GM23338 (cell line): Measurements from ENCODE around the gene YIPF4. TPM values are rescaled to one million over a fixed set of nuclear protein-coding genes. Genes with fewer than 3 reads are reported as not detected.

Source experiments
- ATAC-seq: fragments of 200-7000 bp; cut with Tn5 transposase; 3 replicates; pipeline ENCODE4 v1.9.1; 2020
- DNase-seq: peaks from one replicate; pipeline ENCODE4 v3.0.0-alpha.2; 2015; ENCODE audit warnings: low spot score
- H2AFZ ChIP-seq: fragments of 200-600 bp; sonication (generic); 2 replicates; pipeline ENCODE4 v1.8.0; 2016; ENCODE audit warnings: antibody characterized with exemption, mild to moderate bottlenecking, moderate library complexity
- H3F3A ChIP-seq: fragments of 200-600 bp; sonication (generic); replicated peaks from 2 replicates; pipeline ENCODE4 v1.8.0; 2017; ENCODE audit warnings: antibody characterized with exemption, mixed run types, low read depth
- H3K27ac ChIP-seq: fragments of 200-600 bp; sonication (generic); 2 replicates; pipeline ENCODE4 v1.6.1; 2016; ENCODE audit warnings: low read depth
- H3K27me3 ChIP-seq: fragments of 200-600 bp; sonication (generic); 2 replicates; pipeline ENCODE4 v1.8.0; 2016; ENCODE audit warnings: mild to moderate bottlenecking, mixed run types, moderate library complexity; ENCODE audit not compliant: insufficient read depth
- H3K36me3 ChIP-seq: fragments of 200-600 bp; sonication (generic); 2 replicates; pipeline ENCODE4 v1.8.0; 2016; ENCODE audit warnings: mild to moderate bottlenecking; ENCODE audit not compliant: insufficient read depth
- H3K4me1 ChIP-seq: fragments of 200-600 bp; sonication (generic); 2 replicates; pipeline ENCODE4 v1.8.0; 2016; ENCODE audit warnings: mild to moderate bottlenecking, moderate library complexity; ENCODE audit not compliant: insufficient read depth
- H3K4me2 ChIP-seq: fragments of 200-600 bp; sonication (generic); 2 replicates; pipeline ENCODE4 v1.7.1; 2017; ENCODE audit warnings: mixed run types
- H3K4me3 ChIP-seq: fragments of 200-600 bp; sonication (generic); 2 replicates; pipeline ENCODE4 v1.6.1; 2016; ENCODE audit warnings: mixed run types
- H3K79me2 ChIP-seq: fragments of 200-600 bp; sonication (generic); replicated peaks from 2 replicates; pipeline ENCODE4 v1.8.0; 2017; ENCODE audit warnings: mild to moderate bottlenecking; ENCODE audit not compliant: insufficient read depth
- H3K9me2 ChIP-seq: fragments of 200-600 bp; sonication (generic); 2 replicates; pipeline ENCODE4 v1.8.0; 2017; ENCODE audit not compliant: insufficient read depth
- H4K20me1 ChIP-seq: fragments of 200-600 bp; sonication (generic); replicated peaks from 2 replicates; pipeline ENCODE4 v1.8.0; 2017; ENCODE audit warnings: mild to moderate bottlenecking; ENCODE audit not compliant: insufficient read depth
- H3K27ac Mint-ChIP-seq: 2 replicates; pipeline ENCODE4 v1.8.0; 2020; ENCODE audit warnings: inconsistent platforms, mild to moderate bottlenecking, moderate library complexity, mixed read lengths
- H3K27me3 Mint-ChIP-seq: 3 replicates; pipeline ENCODE4 v1.8.0; 2022; ENCODE audit warnings: low read depth, mild to moderate bottlenecking, moderate library complexity, mixed read lengths, inconsistent platforms; ENCODE audit not compliant: insufficient read depth, poor library complexity
- H3K36me3 Mint-ChIP-seq: 3 replicates; pipeline ENCODE4 v1.8.0; 2021; ENCODE audit warnings: low read depth, mild to moderate bottlenecking, inconsistent platforms, moderate library complexity, mixed read lengths
- H3K4me1 Mint-ChIP-seq: 3 replicates; pipeline ENCODE4 v1.8.0; 2020; ENCODE audit warnings: mild to moderate bottlenecking, inconsistent platforms, mixed read lengths
- H3K4me3 Mint-ChIP-seq: 3 replicates; pipeline ENCODE4 v1.8.0; 2021; ENCODE audit warnings: moderate library complexity, mild to moderate bottlenecking, inconsistent platforms, mixed read lengths
- H3K9me3 Mint-ChIP-seq: 3 replicates; pipeline ENCODE4 v1.8.0; 2020; ENCODE audit warnings: moderate library complexity, mild to moderate bottlenecking, inconsistent platforms, mixed read lengths
- CREB1 ChIP-seq: fragments of 250-450 bp; sonication (Bioruptor Pico); IDR thresholded peaks from 2 replicates; pipeline ENCODE4 v1.5.0; 2020; ENCODE audit warnings: low read depth, mild to moderate bottlenecking, moderate library complexity
- EZH2 ChIP-seq: fragments of 200-600 bp; sonication (generic); IDR thresholded peaks from one replicate; pipeline ENCODE4 v1.8.0; 2017; ENCODE audit warnings: antibody characterized with exemption, mild to moderate bottlenecking, low read depth; ENCODE audit not compliant: unreplicated experiment
- EZH2phosphoT487 ChIP-seq: fragments of 200-600 bp; sonication (generic); IDR thresholded peaks from one replicate; pipeline ENCODE4 v1.8.1; 2018; ENCODE audit warnings: antibody characterized with exemption; ENCODE audit not compliant: unreplicated experiment
- JUNB ChIP-seq: IDR thresholded peaks from one replicate; pipeline ENCODE4 v1.6.1; 2016; ENCODE audit warnings: antibody characterized with exemption; ENCODE audit not compliant: unreplicated experiment
- NANOG ChIP-seq: IDR thresholded peaks from 2 replicates; pipeline ENCODE4 v1.6.1; 2016; ENCODE audit warnings: antibody characterized with exemption, borderline replicate concordance
- POLR2AphosphoS5 ChIP-seq: IDR thresholded peaks from 2 replicates; pipeline ENCODE4 v1.6.1; 2016; ENCODE audit warnings: antibody characterized with exemption, low read depth
- STAT1 ChIP-seq: IDR thresholded peaks from one replicate; pipeline ENCODE4 v1.6.1; 2016; ENCODE audit warnings: antibody characterized with exemption; ENCODE audit not compliant: unreplicated experiment
- ZNF114 ChIP-seq: fragments of 250-450 bp; sonication (Bioruptor Pico); IDR thresholded peaks from 2 replicates; pipeline ENCODE4 v1.5.0; 2020; ENCODE audit warnings: mild to moderate bottlenecking, moderate library complexity
- ZNF331 ChIP-seq: fragments of 250-450 bp; sonication (Bioruptor Pico); IDR thresholded peaks from 2 replicates; pipeline ENCODE4 v1.5.0; 2020; ENCODE audit warnings: low read depth, mild to moderate bottlenecking, moderate library complexity
- polyA plus RNA-seq: library from polyadenylated mRNA; unstranded; fragments of >200 nt; fragmentation: Nextera tagmentation; extraction: Ambion mirVana; gene quantifications from 2 replicates; pipeline ENCODE4 v1.2.1, GENCODE V29; 2016
- total RNA-seq: library from RNA; depleted of rRNA; stranded (reverse); fragments of >200 nt; shearing (Covaris generic); gene quantifications from 2 replicates; pipeline ENCODE4 v1.2.3, GENCODE V29; 2014
- TF ChIP-seq, protein P1 (sequence below), 2 experiments: fragments of 200-600 bp in 1 of 2; sonication (generic) in 1 of 2; conservative IDR thresholded peaks; 2 replicates each; pipeline versions ENCODE4 v1.5.1 to v1.6.1; 2016 to 2017; ENCODE audit warnings: antibody characterized with exemption in 2 of 2, low read depth in 2 of 2, mild to moderate bottlenecking in 2 of 2, moderate library complexity in 1 of 2
- TF ChIP-seq, protein P2 (sequence below): IDR thresholded peaks from 2 replicates; pipeline ENCODE4 v1.6.1; 2016; ENCODE audit warnings: antibody characterized with exemption
- TF ChIP-seq, protein P3 (sequence below): fragments of 250-450 bp; sonication (Bioruptor Pico); IDR thresholded peaks from 2 replicates; pipeline ENCODE4 v1.5.0; 2020; ENCODE audit warnings: mild to moderate bottlenecking, moderate library complexity
- TF ChIP-seq, protein P4 (sequence below): IDR thresholded peaks from one replicate; pipeline ENCODE4 v1.6.1; 2018; ENCODE audit warnings: antibody characterized with exemption; ENCODE audit not compliant: unreplicated experiment

The YIPF4 gene
- total and polyA plus RNA-seq, 2 experiments from 2014 or later, result 14.2 to 24.9 TPM

DNA sequence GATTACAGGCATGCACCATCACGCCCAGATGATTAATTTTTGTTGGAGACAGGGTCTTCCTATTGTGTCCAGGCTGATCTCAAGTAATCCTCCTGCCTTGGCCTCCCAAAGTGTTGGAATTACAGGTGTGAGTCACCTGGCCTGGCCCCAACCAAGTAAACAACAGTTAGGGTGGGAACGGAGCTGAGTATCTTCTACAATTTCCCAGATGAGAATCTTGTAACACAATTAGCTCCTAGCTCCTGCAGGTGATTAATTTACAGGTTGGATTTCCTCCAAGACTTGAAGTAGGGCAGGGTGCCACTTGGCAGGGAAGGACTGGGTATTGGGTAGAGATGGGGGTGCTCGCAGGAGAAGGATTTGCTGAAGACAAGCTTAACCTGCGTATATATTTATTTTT is 30.8 kb upstream of the YIPF4 start (continued):
- TF ChIP-seq NANOG, result no peak
- no peak for TF ChIP-seq ZNF331
- no peak for TF ChIP-seq STAT1
- TF ChIP-seq CREB1, result no peak
- no peak for TF ChIP-seq ZNF114 (CRISPR knock-in tag)

DNA sequence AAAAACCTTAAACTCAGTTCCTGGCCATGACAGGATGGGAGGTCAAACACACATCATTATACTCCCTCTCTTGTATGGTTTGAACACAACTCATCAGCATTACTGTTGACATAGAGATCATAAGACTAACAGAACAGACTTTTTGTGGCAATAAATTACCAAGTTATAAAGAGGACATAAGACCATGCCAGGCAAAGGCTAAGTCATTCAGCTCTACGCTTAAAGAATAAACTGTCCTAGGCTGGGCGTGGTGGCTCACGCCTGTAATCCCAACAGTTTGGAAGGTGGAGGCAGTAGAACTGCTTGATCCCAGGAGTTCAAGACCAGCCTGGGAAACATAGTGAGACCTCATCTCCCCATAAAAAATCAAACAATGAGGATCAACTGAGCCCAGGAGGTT is 29.4 kb upstream of the YIPF4 start:
- no peaks in the 10 kb centered on the region; the same call in 1 of the 2 replicates for H4K20me1 ChIP-seq
- Mint-ChIP-seq H3K27me3 (peaks cover 1% of the 10 kb centered on the region), H3K4me1 (no peaks in the 10 kb centered on the region), H3K9me3 (no peaks in the 10 kb centered on the region; the same call in 2 of the 3 replicates), H3K36me3 (no peaks in the 10 kb centered on the region), H3K27ac (no peak overlapping the region), H3K4me3 (no peak overlapping the region)
- no peak overlapping the region for H3K27ac ChIP-seq
- no peaks in the 10 kb centered on the region for H3K36me3 ChIP-seq
- H3K79me2 ChIP-seq, result no peaks in the 10 kb centered on the region
- H3K4me3 ChIP-seq, result no peak overlapping the region
- H2AFZ ChIP-seq, result no peak overlapping the region
- DNase-seq, result no peak
- H3K4me1 ChIP-seq, result no peaks in the 10 kb centered on the region
- TF ChIP-seq, protein P1, sequence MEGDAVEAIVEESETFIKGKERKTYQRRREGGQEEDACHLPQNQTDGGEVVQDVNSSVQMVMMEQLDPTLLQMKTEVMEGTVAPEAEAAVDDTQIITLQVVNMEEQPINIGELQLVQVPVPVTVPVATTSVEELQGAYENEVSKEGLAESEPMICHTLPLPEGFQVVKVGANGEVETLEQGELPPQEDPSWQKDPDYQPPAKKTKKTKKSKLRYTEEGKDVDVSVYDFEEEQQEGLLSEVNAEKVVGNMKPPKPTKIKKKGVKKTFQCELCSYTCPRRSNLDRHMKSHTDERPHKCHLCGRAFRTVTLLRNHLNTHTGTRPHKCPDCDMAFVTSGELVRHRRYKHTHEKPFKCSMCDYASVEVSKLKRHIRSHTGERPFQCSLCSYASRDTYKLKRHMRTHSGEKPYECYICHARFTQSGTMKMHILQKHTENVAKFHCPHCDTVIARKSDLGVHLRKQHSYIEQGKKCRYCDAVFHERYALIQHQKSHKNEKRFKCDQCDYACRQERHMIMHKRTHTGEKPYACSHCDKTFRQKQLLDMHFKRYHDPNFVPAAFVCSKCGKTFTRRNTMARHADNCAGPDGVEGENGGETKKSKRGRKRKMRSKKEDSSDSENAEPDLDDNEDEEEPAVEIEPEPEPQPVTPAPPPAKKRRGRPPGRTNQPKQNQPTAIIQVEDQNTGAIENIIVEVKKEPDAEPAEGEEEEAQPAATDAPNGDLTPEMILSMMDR (conservative IDR thresholded peaks at IDR 0.05; ENCODE audit: low read depth in 2 of 2), result no peak
- TF ChIP-seq NANOG (no peak), JUNB (no peak), ZNF114 (CRISPR knock-in tag) (no peak), STAT1 (no peak), ZNF331 (no peak), EZH2phosphoT487 (no peak), EZH2 (no peak), CREB1 (no peak), POLR2AphosphoS5 (no peak)
- TF ChIP-seq, protein P2, sequence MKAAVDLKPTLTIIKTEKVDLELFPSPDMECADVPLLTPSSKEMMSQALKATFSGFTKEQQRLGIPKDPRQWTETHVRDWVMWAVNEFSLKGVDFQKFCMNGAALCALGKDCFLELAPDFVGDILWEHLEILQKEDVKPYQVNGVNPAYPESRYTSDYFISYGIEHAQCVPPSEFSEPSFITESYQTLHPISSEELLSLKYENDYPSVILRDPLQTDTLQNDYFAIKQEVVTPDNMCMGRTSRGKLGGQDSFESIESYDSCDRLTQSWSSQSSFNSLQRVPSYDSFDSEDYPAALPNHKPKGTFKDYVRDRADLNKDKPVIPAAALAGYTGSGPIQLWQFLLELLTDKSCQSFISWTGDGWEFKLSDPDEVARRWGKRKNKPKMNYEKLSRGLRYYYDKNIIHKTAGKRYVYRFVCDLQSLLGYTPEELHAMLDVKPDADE, result no peak
- TF ChIP-seq, protein P3, sequence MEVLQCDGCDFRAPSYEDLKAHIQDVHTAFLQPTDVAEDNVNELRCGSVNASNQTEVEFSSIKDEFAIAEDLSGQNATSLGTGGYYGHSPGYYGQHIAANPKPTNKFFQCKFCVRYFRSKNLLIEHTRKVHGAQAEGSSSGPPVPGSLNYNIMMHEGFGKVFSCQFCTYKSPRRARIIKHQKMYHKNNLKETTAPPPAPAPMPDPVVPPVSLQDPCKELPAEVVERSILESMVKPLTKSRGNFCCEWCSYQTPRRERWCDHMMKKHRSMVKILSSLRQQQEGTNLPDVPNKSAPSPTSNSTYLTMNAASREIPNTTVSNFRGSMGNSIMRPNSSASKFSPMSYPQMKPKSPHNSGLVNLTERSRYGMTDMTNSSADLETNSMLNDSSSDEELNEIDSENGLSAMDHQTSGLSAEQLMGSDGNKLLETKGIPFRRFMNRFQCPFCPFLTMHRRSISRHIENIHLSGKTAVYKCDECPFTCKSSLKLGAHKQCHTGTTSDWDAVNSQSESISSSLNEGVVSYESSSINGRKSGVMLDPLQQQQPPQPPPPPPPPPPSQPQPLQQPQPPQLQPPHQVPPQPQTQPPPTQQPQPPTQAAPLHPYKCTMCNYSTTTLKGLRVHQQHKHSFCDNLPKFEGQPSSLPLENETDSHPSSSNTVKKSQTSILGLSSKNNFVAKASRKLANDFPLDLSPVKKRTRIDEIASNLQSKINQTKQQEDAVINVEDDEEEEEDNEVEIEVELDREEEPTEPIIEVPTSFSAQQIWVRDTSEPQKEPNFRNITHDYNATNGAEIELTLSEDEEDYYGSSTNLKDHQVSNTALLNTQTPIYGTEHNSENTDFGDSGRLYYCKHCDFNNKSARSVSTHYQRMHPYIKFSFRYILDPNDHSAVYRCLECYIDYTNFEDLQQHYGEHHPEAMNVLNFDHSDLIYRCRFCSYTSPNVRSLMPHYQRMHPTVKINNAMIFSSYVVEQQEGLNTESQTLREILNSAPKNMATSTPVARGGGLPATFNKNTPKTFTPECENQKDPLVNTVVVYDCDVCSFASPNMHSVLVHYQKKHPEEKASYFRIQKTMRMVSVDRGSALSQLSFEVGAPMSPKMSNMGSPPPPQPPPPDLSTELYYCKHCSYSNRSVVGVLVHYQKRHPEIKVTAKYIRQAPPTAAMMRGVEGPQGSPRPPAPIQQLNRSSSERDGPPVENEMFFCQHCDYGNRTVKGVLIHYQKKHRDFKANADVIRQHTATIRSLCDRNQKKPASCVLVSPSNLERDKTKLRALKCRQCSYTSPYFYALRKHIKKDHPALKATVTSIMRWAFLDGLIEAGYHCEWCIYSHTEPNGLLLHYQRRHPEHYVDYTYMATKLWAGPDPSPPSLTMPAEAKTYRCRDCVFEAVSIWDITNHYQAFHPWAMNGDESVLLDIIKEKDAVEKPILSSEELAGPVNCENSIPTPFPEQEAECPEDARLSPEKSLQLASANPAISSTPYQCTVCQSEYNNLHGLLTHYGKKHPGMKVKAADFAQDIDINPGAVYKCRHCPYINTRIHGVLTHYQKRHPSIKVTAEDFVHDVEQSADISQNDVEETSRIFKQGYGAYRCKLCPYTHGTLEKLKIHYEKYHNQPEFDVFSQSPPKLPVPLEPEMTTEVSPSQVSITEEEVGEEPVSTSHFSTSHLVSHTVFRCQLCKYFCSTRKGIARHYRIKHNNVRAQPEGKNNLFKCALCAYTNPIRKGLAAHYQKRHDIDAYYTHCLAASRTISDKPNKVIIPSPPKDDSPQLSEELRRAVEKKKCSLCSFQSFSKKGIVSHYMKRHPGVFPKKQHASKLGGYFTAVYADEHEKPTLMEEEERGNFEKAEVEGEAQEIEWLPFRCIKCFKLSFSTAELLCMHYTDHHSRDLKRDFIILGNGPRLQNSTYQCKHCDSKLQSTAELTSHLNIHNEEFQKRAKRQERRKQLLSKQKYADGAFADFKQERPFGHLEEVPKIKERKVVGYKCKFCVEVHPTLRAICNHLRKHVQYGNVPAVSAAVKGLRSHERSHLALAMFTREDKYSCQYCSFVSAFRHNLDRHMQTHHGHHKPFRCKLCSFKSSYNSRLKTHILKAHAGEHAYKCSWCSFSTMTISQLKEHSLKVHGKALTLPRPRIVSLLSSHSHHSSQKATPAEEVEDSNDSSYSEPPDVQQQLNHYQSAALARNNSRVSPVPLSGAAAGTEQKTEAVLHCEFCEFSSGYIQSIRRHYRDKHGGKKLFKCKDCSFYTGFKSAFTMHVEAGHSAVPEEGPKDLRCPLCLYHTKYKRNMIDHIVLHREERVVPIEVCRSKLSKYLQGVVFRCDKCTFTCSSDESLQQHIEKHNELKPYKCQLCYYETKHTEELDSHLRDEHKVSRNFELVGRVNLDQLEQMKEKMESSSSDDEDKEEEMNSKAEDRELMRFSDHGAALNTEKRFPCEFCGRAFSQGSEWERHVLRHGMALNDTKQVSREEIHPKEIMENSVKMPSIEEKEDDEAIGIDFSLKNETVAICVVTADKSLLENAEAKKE (CRISPR knock-in tag), result no peak
- TF ChIP-seq, protein P4, sequence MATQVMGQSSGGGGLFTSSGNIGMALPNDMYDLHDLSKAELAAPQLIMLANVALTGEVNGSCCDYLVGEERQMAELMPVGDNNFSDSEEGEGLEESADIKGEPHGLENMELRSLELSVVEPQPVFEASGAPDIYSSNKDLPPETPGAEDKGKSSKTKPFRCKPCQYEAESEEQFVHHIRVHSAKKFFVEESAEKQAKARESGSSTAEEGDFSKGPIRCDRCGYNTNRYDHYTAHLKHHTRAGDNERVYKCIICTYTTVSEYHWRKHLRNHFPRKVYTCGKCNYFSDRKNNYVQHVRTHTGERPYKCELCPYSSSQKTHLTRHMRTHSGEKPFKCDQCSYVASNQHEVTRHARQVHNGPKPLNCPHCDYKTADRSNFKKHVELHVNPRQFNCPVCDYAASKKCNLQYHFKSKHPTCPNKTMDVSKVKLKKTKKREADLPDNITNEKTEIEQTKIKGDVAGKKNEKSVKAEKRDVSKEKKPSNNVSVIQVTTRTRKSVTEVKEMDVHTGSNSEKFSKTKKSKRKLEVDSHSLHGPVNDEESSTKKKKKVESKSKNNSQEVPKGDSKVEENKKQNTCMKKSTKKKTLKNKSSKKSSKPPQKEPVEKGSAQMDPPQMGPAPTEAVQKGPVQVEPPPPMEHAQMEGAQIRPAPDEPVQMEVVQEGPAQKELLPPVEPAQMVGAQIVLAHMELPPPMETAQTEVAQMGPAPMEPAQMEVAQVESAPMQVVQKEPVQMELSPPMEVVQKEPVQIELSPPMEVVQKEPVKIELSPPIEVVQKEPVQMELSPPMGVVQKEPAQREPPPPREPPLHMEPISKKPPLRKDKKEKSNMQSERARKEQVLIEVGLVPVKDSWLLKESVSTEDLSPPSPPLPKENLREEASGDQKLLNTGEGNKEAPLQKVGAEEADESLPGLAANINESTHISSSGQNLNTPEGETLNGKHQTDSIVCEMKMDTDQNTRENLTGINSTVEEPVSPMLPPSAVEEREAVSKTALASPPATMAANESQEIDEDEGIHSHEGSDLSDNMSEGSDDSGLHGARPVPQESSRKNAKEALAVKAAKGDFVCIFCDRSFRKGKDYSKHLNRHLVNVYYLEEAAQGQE, result no peak
- no peaks in the 10 kb centered on the region for H3K27me3 ChIP-seq
- no peak for ATAC-seq
- no peaks in the 10 kb centered on the region for H3K9me2 ChIP-seq
- H3F3A ChIP-seq, result no peaks in the 10 kb centered on the region
- H3K4me2 ChIP-seq, result no peak overlapping the region
